Skeletal muscle tissue (tissue), 4 donors: ENCODE measurements around the gene ZNF383. TPM values are rescaled to one million over a fixed set of nuclear protein-coding genes. Genes with fewer than 3 reads are reported as not detected.
"Not testable (repeated sequence)": the region's sequence is repeated elsewhere in the genome, so short reads cannot be mapped to it uniquely, and the experiment has no call there.

Source experiments
- H3K27ac ChIP-seq: one replicate; pipeline ENCODE4 v1.7.0; 2013; ENCODE audit warnings: mild to moderate bottlenecking, low read depth, low read length, inconsistent platforms
- H3K27me3 ChIP-seq, 3 donors: one replicate each; pipeline ENCODE4 v1.7.0; 2013; ENCODE audit warnings: low read length in 3 of 3; ENCODE audit not compliant: control insufficient read depth in 3 of 3, insufficient read depth in 3 of 3
- H3K36me3 ChIP-seq, 3 donors: one replicate each; pipeline ENCODE4 v1.7.0; 2013; ENCODE audit warnings: low read length in 3 of 3; ENCODE audit not compliant: control insufficient read depth in 3 of 3, insufficient read depth in 3 of 3
- H3K4me1 ChIP-seq, 3 donors: one replicate each; pipeline ENCODE4 v1.7.0; 2013; ENCODE audit warnings: low read length in 3 of 3, mild to moderate bottlenecking in 3 of 3; ENCODE audit not compliant: control insufficient read depth in 3 of 3, insufficient read depth in 3 of 3
- H3K4me3 ChIP-seq, 3 donors: one replicate each; pipeline ENCODE4 v1.7.0; 2013; ENCODE audit warnings: low read length in 3 of 3
- H3K9ac ChIP-seq, 3 donors: one replicate each; pipeline ENCODE4 v1.7.0; 2013; ENCODE audit warnings: low read length in 3 of 3, mild to moderate bottlenecking in 3 of 3, moderate library complexity in 2 of 3, low read depth in 1 of 3
- H3K9me3 ChIP-seq, 3 donors: one replicate each; pipeline ENCODE4 v1.7.0; 2013; ENCODE audit warnings: low read length in 3 of 3; ENCODE audit not compliant: control insufficient read depth in 3 of 3
- total RNA-seq: library from RNA; depleted of rRNA; stranded (reverse); fragments of >200 nt; gene quantifications from one replicate; pipeline ENCODE4 v1.2.3, GENCODE V29; 2014
- donor health status: Osteomylitis.

ZNF383 gene
- total RNA-seq, result 9.9 TPM

- Histone ChIP-seq H3K27me3 (no peaks in the 10 kb centered on the region), H3K4me3 (peak within 1 kb of the TSS; percentile 95 to 99 (median 98)), H3K4me1 (peaks cover 6 to 10% (median 10%) of the 10 kb centered on the region in 3 donors), H3K36me3 (peaks cover 3 to 9% (median 7%) of the 10 kb centered on the region in 3 donors), H3K9me3 (no peaks in the 10 kb centered on the region), H3K9ac (peak within 1 kb of the TSS; percentile 91 to 99 (median 92)), H3K27ac (peak within 1 kb of the TSS; percentile 95)
Observed at GRCh38 chr19:37217775-37218591, at the start of gene ZNF383. TSS of gene ZNF383 (plus strand) at chr19:37218214. CDS start at chr19:37230454, 12,240 bp downstream.

- peak within 1 kb of the TSS; percentile 78 to 100 (median 97) for H3K4me3 ChIP-seq
- peak within 1 kb of the TSS; percentile 71 to 94 (median 88) for H3K9ac ChIP-seq
- H3K36me3 ChIP-seq, result peaks cover 9 to 25% (median 22%) of the 10 kb centered on the region in 3 donors
- peaks cover 2 to 7% (median 4%) of the 10 kb centered on the region in 3 donors for H3K9me3 ChIP-seq
- H3K27ac ChIP-seq, result peak within 1 kb of the TSS; percentile 51
- no peaks in the 10 kb centered on the region for H3K27me3 ChIP-seq
- H3K4me1 ChIP-seq, result peaks cover 0 to 4% (median 4%) of the 10 kb centered on the region in 3 donors
Observed at GRCh38 chr19:37172368-37173366, 45.3 kb upstream of the ZNF383 start, which contains the start of gene ZNF585A. TSS of gene ZNF585A (minus strand) at chr19:37172695. CDS start at chr19:37169910, 2,785 bp downstream.

- peaks cover 42 to 56% (median 45%) of the 10 kb centered on the region in 3 donors for H3K36me3 ChIP-seq
- H3K9ac ChIP-seq, H3K27me3 ChIP-seq, H3K4me1 ChIP-seq, H3K27ac ChIP-seq, H3K4me3 ChIP-seq: not testable (repeated sequence)
- peaks cover 27 to 46% (median 31%) of the 10 kb centered on the region in 3 donors for H3K9me3 ChIP-seq
Observed at GRCh38 chr19:37186071-37186470, 31.9 kb upstream of the ZNF383 start.

- not testable (repeated sequence) for H3K27me3 ChIP-seq, H3K4me3 ChIP-seq, H3K9ac ChIP-seq, H3K27ac ChIP-seq, H3K9me3 ChIP-seq, H3K4me1 ChIP-seq
- peaks cover 22 to 36% (median 33%) of the 10 kb centered on the region in 3 donors for H3K36me3 ChIP-seq
Observed at GRCh38 chr19:37195248-37195647, 22.8 kb upstream of the ZNF383 start.

GRCh38 chr19:37197115-37197514 lies 20.9 kb upstream of the ZNF383 start:
- not testable (repeated sequence) for H3K9me3 ChIP-seq, H3K4me3 ChIP-seq, H3K27ac ChIP-seq, H3K4me1 ChIP-seq, H3K9ac ChIP-seq, H3K27me3 ChIP-seq
- H3K36me3 ChIP-seq, result peaks cover 21 to 27% (median 25%) of the 10 kb centered on the region in 3 donors

GRCh38 chr19:37197768-37198167 lies 20.2 kb upstream of the ZNF383 start:
- no peak overlapping the region for H3K27ac ChIP-seq
- H3K36me3 ChIP-seq, result peaks cover 22 to 32% (median 24%) of the 10 kb centered on the region in 3 donors
- no peaks in the 10 kb centered on the region for H3K27me3 ChIP-seq
- peaks cover 0 to 4% (median 3%) of the 10 kb centered on the region in 3 donors for H3K9me3 ChIP-seq
- no peaks in the 10 kb centered on the region for H3K4me1 ChIP-seq
- no peak overlapping the region for H3K4me3 ChIP-seq
- H3K9ac ChIP-seq, result no peak overlapping the region

- H3K4me1 ChIP-seq, result peaks cover 6 to 10% (median 10%) of the 10 kb centered on the region in 3 donors
- H3K27me3 ChIP-seq, result no peaks in the 10 kb centered on the region
- H3K9me3 ChIP-seq, result no peaks in the 10 kb centered on the region
- peak overlapping the region; percentile 95 to 99 (median 98) for H3K4me3 ChIP-seq
- peaks cover 3 to 9% (median 5%) of the 10 kb centered on the region in 3 donors for H3K36me3 ChIP-seq
- H3K27ac ChIP-seq, result peak overlapping the region; percentile 95
- H3K9ac ChIP-seq, result peak overlapping the region; percentile 91 to 99 (median 92)
Observed at GRCh38 chr19:37217480-37217774, 587 bp upstream of the ZNF383 start.

GRCh38 chr19:37218592-37218935 lies 550 bp downstream of the ZNF383 start:
- H3K4me3 ChIP-seq, result peak overlapping the region; percentile 95 to 99 (median 98)
- H3K9ac ChIP-seq, result peak overlapping the region; percentile 91 to 99 (median 92)
- H3K4me1 ChIP-seq, result peaks cover 6 to 10% (median 10%) of the 10 kb centered on the region in 3 donors
- H3K9me3 ChIP-seq, result no peaks in the 10 kb centered on the region
- peaks cover 3 to 9% (median 7%) of the 10 kb centered on the region in 3 donors for H3K36me3 ChIP-seq
- no peaks in the 10 kb centered on the region for H3K27me3 ChIP-seq
- peak overlapping the region; percentile 95 for H3K27ac ChIP-seq

GRCh38 chr19:37220383-37220782 lies 2.4 kb downstream of the ZNF383 start:
- no peak overlapping the region for H3K27ac ChIP-seq
- no peaks in the 10 kb centered on the region for H3K27me3 ChIP-seq
- no peaks in the 10 kb centered on the region for H3K9me3 ChIP-seq
- H3K4me1 ChIP-seq, result peaks cover 6 to 10% (median 10%) of the 10 kb centered on the region in 3 donors
- H3K36me3 ChIP-seq, result peaks cover 10 to 14% (median 11%) of the 10 kb centered on the region in 3 donors
- H3K4me3 ChIP-seq, result no peak overlapping the region
- no peak overlapping the region for H3K9ac ChIP-seq
